Measurements from ENCODE around the gene STRN.
A peak's percentile ranks its signal among the peaks of the same experiment; 100 is the strongest.

STRN gene

DNA sequence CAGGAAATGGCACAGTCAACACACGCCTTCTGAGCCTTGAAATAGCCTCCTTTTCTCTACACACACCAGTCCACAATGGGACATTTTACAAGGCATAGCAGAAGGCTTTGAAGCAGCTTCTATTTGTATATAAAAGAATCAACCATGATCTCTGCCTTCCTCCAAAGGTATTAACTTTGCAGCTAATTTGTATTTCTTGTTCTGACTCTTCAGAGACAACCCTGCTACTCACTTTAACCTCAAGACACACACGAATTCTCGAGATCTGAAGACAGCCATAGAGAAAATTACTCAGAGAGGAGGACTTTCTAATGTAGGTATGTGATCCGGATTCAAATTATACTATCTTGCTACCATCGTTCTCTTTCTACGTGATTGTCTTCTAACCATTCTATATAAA lies 165.2 kb downstream of the STRN start:
- Histone ChIP-seq H3K9ac (ENCODE audit: low read length) (no peak overlapping the region), H3K4me1 (ENCODE audit: low read length) (peaks cover 19% of the 10 kb centered on the region), H3K4me3 (ENCODE audit: low read length) (no peak overlapping the region), H3K27ac (ENCODE audit: low read length) (no peak overlapping the region), H3K36me3 (replicated peaks; ENCODE audit: low read depth, low read length) (no peaks in the 10 kb centered on the region), H3K27me3 (ENCODE audit: low read depth, low read length) (no peaks in the 10 kb centered on the region), H3K9me3 (ENCODE audit: insufficient read depth, low read length) (no peaks in the 10 kb centered on the region), H3K79me2 (ENCODE audit: low read length) (no peaks in the 10 kb centered on the region), H3K4me2 (ENCODE audit: low read length) (0 out of 2 replicates have a peak overlapping the region, but pooled peaks have one; percentile 7), H2AFZ (ENCODE audit: low read depth, low read length) (no peak overlapping the region), H4K20me1 (ENCODE audit: insufficient read depth, low read length) (no peaks in the 10 kb centered on the region)
- TF ChIP-seq EZH2phosphoT487 (IDR thresholded peaks at IDR 0.05; ENCODE audit: low read depth) = no peak
- TF ChIP-seq, protein P1, sequence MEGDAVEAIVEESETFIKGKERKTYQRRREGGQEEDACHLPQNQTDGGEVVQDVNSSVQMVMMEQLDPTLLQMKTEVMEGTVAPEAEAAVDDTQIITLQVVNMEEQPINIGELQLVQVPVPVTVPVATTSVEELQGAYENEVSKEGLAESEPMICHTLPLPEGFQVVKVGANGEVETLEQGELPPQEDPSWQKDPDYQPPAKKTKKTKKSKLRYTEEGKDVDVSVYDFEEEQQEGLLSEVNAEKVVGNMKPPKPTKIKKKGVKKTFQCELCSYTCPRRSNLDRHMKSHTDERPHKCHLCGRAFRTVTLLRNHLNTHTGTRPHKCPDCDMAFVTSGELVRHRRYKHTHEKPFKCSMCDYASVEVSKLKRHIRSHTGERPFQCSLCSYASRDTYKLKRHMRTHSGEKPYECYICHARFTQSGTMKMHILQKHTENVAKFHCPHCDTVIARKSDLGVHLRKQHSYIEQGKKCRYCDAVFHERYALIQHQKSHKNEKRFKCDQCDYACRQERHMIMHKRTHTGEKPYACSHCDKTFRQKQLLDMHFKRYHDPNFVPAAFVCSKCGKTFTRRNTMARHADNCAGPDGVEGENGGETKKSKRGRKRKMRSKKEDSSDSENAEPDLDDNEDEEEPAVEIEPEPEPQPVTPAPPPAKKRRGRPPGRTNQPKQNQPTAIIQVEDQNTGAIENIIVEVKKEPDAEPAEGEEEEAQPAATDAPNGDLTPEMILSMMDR (IDR thresholded peaks at IDR 0.05; ENCODE audit: low read depth, low read length) = no peak

- H3K36me3 ChIP-seq (replicated peaks; ENCODE audit: low read depth, low read length) = no peaks in the 10 kb centered on the region
- no peaks in the 10 kb centered on the region for H3K27me3 ChIP-seq (ENCODE audit: low read depth, low read length)
- peaks cover 19% of the 10 kb centered on the region for H3K4me1 ChIP-seq (ENCODE audit: low read length)
- H3K4me3 ChIP-seq (ENCODE audit: low read length) = no peak overlapping the region
- H3K79me2 ChIP-seq (ENCODE audit: low read length) = no peaks in the 10 kb centered on the region
- H3K9me3 ChIP-seq (ENCODE audit: insufficient read depth, low read length) = no peaks in the 10 kb centered on the region
- no peak overlapping the region for H3K4me2 ChIP-seq (ENCODE audit: low read length)
- H3K27ac ChIP-seq (ENCODE audit: low read length) = no peak overlapping the region
- H4K20me1 ChIP-seq (ENCODE audit: insufficient read depth, low read length) = no peaks in the 10 kb centered on the region
- H2AFZ ChIP-seq (ENCODE audit: low read depth, low read length) = no peak overlapping the region
- H3K9ac ChIP-seq (ENCODE audit: low read length) = no peak overlapping the region
- no peak for TF ChIP-seq EZH2phosphoT487 (IDR thresholded peaks at IDR 0.05; ENCODE audit: low read depth)
- TF ChIP-seq, protein P1 (IDR thresholded peaks at IDR 0.05; ENCODE audit: low read depth, low read length) = no peak
These were observed 166.0 kb downstream of the STRN start for GRCh38 chr2:36800381-36800780.

GRCh38 chr2:36798724-36799123 lies 167.6 kb downstream of the STRN start:
- Histone ChIP-seq H3K27ac (ENCODE audit: low read length) (no peak overlapping the region), H3K27me3 (ENCODE audit: low read depth, low read length) (no peaks in the 10 kb centered on the region), H2AFZ (ENCODE audit: low read depth, low read length) (no peak overlapping the region), H3K79me2 (ENCODE audit: low read length) (no peaks in the 10 kb centered on the region), H3K9me3 (ENCODE audit: insufficient read depth, low read length) (no peaks in the 10 kb centered on the region), H3K36me3 (replicated peaks; ENCODE audit: low read depth, low read length) (no peaks in the 10 kb centered on the region), H3K4me3 (ENCODE audit: low read length) (no peak overlapping the region), H3K4me1 (ENCODE audit: low read length) (peaks cover 19% of the 10 kb centered on the region), H3K9ac (ENCODE audit: low read length) (no peak overlapping the region), H3K4me2 (ENCODE audit: low read length) (no peak overlapping the region), H4K20me1 (ENCODE audit: insufficient read depth, low read length) (no peaks in the 10 kb centered on the region)
- no peak for TF ChIP-seq EZH2phosphoT487 (IDR thresholded peaks at IDR 0.05; ENCODE audit: low read depth)
- TF ChIP-seq, protein P1 (IDR thresholded peaks at IDR 0.05; ENCODE audit: low read depth, low read length) = no peak

GRCh38 chr2:36797324-36798070 lies 168.8 kb downstream of the STRN start:
- Histone ChIP-seq H3K9ac (ENCODE audit: low read length) (no peak overlapping the region), H3K4me3 (ENCODE audit: low read length) (no peak overlapping the region), H3K27me3 (ENCODE audit: low read depth, low read length) (no peaks in the 10 kb centered on the region), H3K27ac (ENCODE audit: low read length) (no peak overlapping the region), H2AFZ (ENCODE audit: low read depth, low read length) (peak overlapping the region; percentile 72), H3K4me2 (ENCODE audit: low read length) (no peak overlapping the region), H3K9me3 (ENCODE audit: insufficient read depth, low read length) (no peaks in the 10 kb centered on the region), H3K79me2 (ENCODE audit: low read length) (no peaks in the 10 kb centered on the region), H4K20me1 (ENCODE audit: insufficient read depth, low read length) (no peaks in the 10 kb centered on the region), H3K4me1 (ENCODE audit: low read length) (peaks cover 29% of the 10 kb centered on the region), H3K36me3 (replicated peaks; ENCODE audit: low read depth, low read length) (no peaks in the 10 kb centered on the region)
- TF ChIP-seq, protein P1 (IDR thresholded peaks at IDR 0.05; ENCODE audit: low read depth, low read length) = no peak
- TF ChIP-seq EZH2phosphoT487 (IDR thresholded peaks at IDR 0.05; ENCODE audit: low read depth) = no peak
